B cell (primary cell): ENCODE results near the gene MAP2K5. TPM values are rescaled to one million over a fixed set of nuclear protein-coding genes. Genes with fewer than 3 reads are reported as not detected.

Experiments
- ATAC-seq: fragments of 200-7000 bp; cut with Tn5 transposase; one replicate; pipeline ENCODE4 v1.10.0; 2021; ENCODE audit warnings: low read depth, mild to moderate bottlenecking, moderate number of reproducible peaks, moderate library complexity
- CTCF ChIA-PET: fragments of 350-600 bp; sonication (Branson Sonifier 250); formaldehyde crosslinking; loops from one replicate; lab custom pipeline; 2021; ENCODE audit warnings: antibody characterized with exemption, inconsistent platforms; lab: Charles Lee
- POLR2A ChIA-PET: fragments of 350-600 bp; sonication (Branson Sonifier 250); formaldehyde crosslinking; loops from one replicate; lab custom pipeline; 2021; ENCODE audit warnings: antibody characterized with exemption; lab: Charles Lee
- DNase-seq: peaks from one replicate; pipeline ENCODE4 v3.0.0; 2013
- H2AFZ ChIP-seq: 2 replicates; pipeline ENCODE4 v1.6.1; 2012; ENCODE audit warnings: mild to moderate bottlenecking, low read depth, low read length; ENCODE audit not compliant: insufficient read depth, poor library complexity, severe bottlenecking
- H3K27ac ChIP-seq, 2 donors: 1 replicate in 1 of 2; 2 replicates in 1 of 2; pipeline ENCODE4 v1.5.1; 2012 to 2013; ENCODE audit warnings: low read length in 2 of 2, mild to moderate bottlenecking in 2 of 2, moderate library complexity in 1 of 2
- H3K27me3 ChIP-seq, 4 experiments: fragments of 200-600 bp in 1 of 4; sonication (generic) in 1 of 4; replicated peaks in 1 of 4; 1 replicate in 2 of 4; 2 replicates in 2 of 4; pipeline versions ENCODE4 v1.6.1 to v1.7.0; 2013 to 2016; ENCODE audit warnings: low read length in 3 of 4, mild to moderate bottlenecking in 2 of 4, mixed read lengths in 1 of 4, moderate library complexity in 1 of 4; ENCODE audit not compliant: insufficient read depth in 4 of 4, control insufficient read depth in 3 of 4; ENCODE audit errors: control extremely low read depth in 1 of 4
- H3K36me3 ChIP-seq, 2 experiments: replicated peaks in 1 of 2; 1 replicate in 1 of 2; 2 replicates in 1 of 2; pipeline versions ENCODE4 v1.6.1 to v1.7.1; 2013; ENCODE audit warnings: low read length in 1 of 2; ENCODE audit not compliant: insufficient read depth in 2 of 2, control insufficient read depth in 1 of 2; ENCODE audit errors: control extremely low read depth in 1 of 2, extremely low read depth in 1 of 2
- H3K4me1 ChIP-seq, 2 donors: fragments of 200-600 bp in 1 of 2; sonication (generic) in 1 of 2; 1 replicate in 1 of 2; 2 replicates in 1 of 2; pipeline versions ENCODE4 v1.5.1 to v1.6.1; 2013 to 2017; ENCODE audit warnings: low read length in 2 of 2; ENCODE audit not compliant: control insufficient read depth in 2 of 2, insufficient read depth in 2 of 2
- H3K4me2 ChIP-seq: replicated peaks from 2 replicates; pipeline ENCODE3; 2012; ENCODE audit warnings: mild to moderate bottlenecking, low read depth, low read length; ENCODE audit not compliant: poor library complexity, severe bottlenecking
- H3K4me3 ChIP-seq, 5 experiments: fragments of 200-600 bp in 1 of 5; sonication (generic) in 1 of 5; 1 replicate in 3 of 5; 2 replicates in 2 of 5; pipeline versions ENCODE4 v1.5.1 to v1.7.0; 2011 to 2016; ENCODE audit warnings: low read length in 4 of 5, mild to moderate bottlenecking in 4 of 5, low read depth in 2 of 5, control low read depth in 1 of 5, moderate library complexity in 1 of 5; ENCODE audit not compliant: insufficient read depth in 1 of 5; ENCODE audit errors: control extremely low read depth in 1 of 5, extremely low read depth in 1 of 5
- H3K79me2 ChIP-seq: fragments of 200-600 bp; sonication (generic); one replicate; pipeline ENCODE4 v1.6.0; 2016; ENCODE audit warnings: low read length; ENCODE audit not compliant: control insufficient read depth, insufficient read depth
- H3K9ac ChIP-seq: fragments of 200-600 bp; sonication (generic); 2 replicates; pipeline ENCODE4 v1.6.1; 2017; ENCODE audit warnings: mild to moderate bottlenecking, low read length, moderate library complexity
- H3K9me3 ChIP-seq, 3 donors: one replicate each; pipeline versions ENCODE4 v1.6.1 to v1.7.1; 2013; ENCODE audit warnings: low read length in 2 of 3; ENCODE audit not compliant: control insufficient read depth in 2 of 3, insufficient read depth in 1 of 3; ENCODE audit errors: control extremely low read depth in 1 of 3
- H4K20me1 ChIP-seq: 2 replicates; pipeline ENCODE4 v1.6.0; 2012; ENCODE audit warnings: mild to moderate bottlenecking, low read length; ENCODE audit not compliant: insufficient read depth, control insufficient read depth, poor library complexity, severe bottlenecking
- H3K27ac Mint-ChIP-seq: one replicate; pipeline ENCODE4 v1.8.0; 2021; ENCODE audit warnings: mixed read lengths
- H3K27me3 Mint-ChIP-seq: one replicate; pipeline ENCODE4 v1.8.0; 2021; ENCODE audit warnings: mixed read lengths
- H3K4me1 Mint-ChIP-seq: one replicate; pipeline ENCODE4 v1.8.0; 2021; ENCODE audit warnings: mixed read lengths
- H3K4me3 Mint-ChIP-seq: one replicate; pipeline ENCODE4 v1.8.0; 2021; ENCODE audit warnings: mixed read lengths
- H3K9me3 Mint-ChIP-seq: one replicate; pipeline ENCODE4 v1.8.0; 2022; ENCODE audit warnings: mixed read lengths; ENCODE audit not compliant: insufficient read depth
- CTCF ChIP-seq: fragments of 200-600 bp; IDR thresholded peaks from one replicate; pipeline ENCODE4 v1.8.0; 2022; ENCODE audit warnings: antibody characterized with exemption, mild to moderate bottlenecking
- EZH2 ChIP-seq: IDR thresholded peaks from 2 replicates; pipeline ENCODE4 v1.6.1; 2012; ENCODE audit warnings: borderline replicate concordance, low read depth, mild to moderate bottlenecking, moderate library complexity, low read length; ENCODE audit not compliant: insufficient read depth, poor library complexity, severe bottlenecking
- WGBS: methylation state at CpG from one replicate; pipeline ENCODE4 v1.1.5; 2013; ENCODE audit warnings: missing lambda C conversion rate; ENCODE audit not compliant: insufficient coverage; 5-methylcytosine and 5-hydroxymethylcytosine counted together
- intact Hi-C: fragments of 100-400 bp; cut with micrococcal nuclease; formaldehyde crosslinking; loops from one replicate; pipeline ENCODE4 v1.10.0; 2022
- polyA plus RNA-seq: library from polyadenylated mRNA; depleted of rRNA; stranded (reverse); fragments of >200 nt; gene quantifications from 2 replicates; pipeline ENCODE4 v1.2.3, GENCODE V29; 2012
- total RNA-seq, 2 donors: library from RNA; stranded (reverse); fragments of 120-200 nt in 1 of 2; gene quantifications; 1 replicate in 1 of 2; 2 replicates in 1 of 2; pipeline versions ENCODE4 v1.2.3 to v1.2.4, GENCODE V29; 2013 to 2022

MAP2K5 gene
- total and polyA plus RNA-seq, 2 donors (not counting 1 experiment from before 2014, with no cell fraction given), result 11.1 to 40.0 TPM

- 97% methylated on average over 3 of the region's 4 CpGs for whole genome bisulfite sequencing
- ChIA-PET CTCF (no interaction called here), POLR2A (no interaction called here)
- H3K27ac Mint-ChIP-seq, result no peak overlapping the region
- H3K9me3 Mint-ChIP-seq, result no peaks in the 10 kb centered on the region
- peaks cover 0 to 1% (median 0%) of the 10 kb centered on the region in 3 donors for H3K9me3 ChIP-seq
- no peak for DNase-seq
- H3K4me2 ChIP-seq, result no peak overlapping the region
- H3K4me1 ChIP-seq, result no peaks in the 10 kb centered on the region
- H4K20me1 ChIP-seq, result no peaks in the 10 kb centered on the region
- H3K36me3 ChIP-seq, result peaks cover 1 to 6% of the 10 kb centered on the region in 2 experiments
- H3K9ac ChIP-seq, result no peak overlapping the region
- no peak overlapping the region for H3K27ac ChIP-seq
- H3K79me2 ChIP-seq, result no peaks in the 10 kb centered on the region
- no peak for ATAC-seq
- intact Hi-C loops, result no loop called here
- H3K4me3 Mint-ChIP-seq, result no peak overlapping the region
- H3K27me3 Mint-ChIP-seq, result no peaks in the 10 kb centered on the region
- no peak overlapping the region for H2AFZ ChIP-seq
- no peak overlapping the region for H3K4me3 ChIP-seq
- no peaks in the 10 kb centered on the region for H3K4me1 Mint-ChIP-seq
- H3K27me3 ChIP-seq, result no peaks in the 10 kb centered on the region
- TF ChIP-seq CTCF (no peak), EZH2 (no peak)
Observed at GRCh38 chr15:67708500-67708899, 166.0 kb downstream of the MAP2K5 start.

- Mint-ChIP-seq H3K27me3 (no peaks in the 10 kb centered on the region), H3K4me3 (no peak overlapping the region), H3K27ac (no peak overlapping the region), H3K4me1 (no peaks in the 10 kb centered on the region), H3K9me3 (no peaks in the 10 kb centered on the region)
- no peaks in the 10 kb centered on the region for H3K79me2 ChIP-seq
- no peak overlapping the region for H2AFZ ChIP-seq
- H3K9me3 ChIP-seq, result peaks cover 0 to 1% (median 0%) of the 10 kb centered on the region in 3 donors
- CTCF ChIA-PET, result no interaction called here
- no peak overlapping the region for H3K4me3 ChIP-seq
- H3K27ac ChIP-seq, result no peak overlapping the region
- no peak overlapping the region for H3K4me2 ChIP-seq
- no peaks in the 10 kb centered on the region for H3K27me3 ChIP-seq
- POLR2A ChIA-PET, result no interaction called here
- intact Hi-C loops, result no loop called here
- no CpG with 5 or more reads among the region's 2 CpGs for WGBS
- H3K36me3 ChIP-seq, result peaks cover 0 to 6% of the 10 kb centered on the region in 2 experiments
- TF ChIP-seq EZH2, result no peak
- no peaks in the 10 kb centered on the region for H3K4me1 ChIP-seq
- no peaks in the 10 kb centered on the region for H4K20me1 ChIP-seq
- DNase-seq, result no peak
- ATAC-seq, result no peak
- H3K9ac ChIP-seq, result no peak overlapping the region
Observed at GRCh38 chr15:67715170-67715569, 172.7 kb downstream of the MAP2K5 start.
